ENCODE results near the gene KRT7. TPM values are rescaled to one million over a fixed set of nuclear protein-coding genes. Genes with fewer than 3 reads are reported as not detected.

The KRT7 gene
- total and polyA plus RNA-seq, 2 donors (not counting 3 experiments of a cell fraction or from before 2014, with no cell fraction given), result 120 to 293 TPM

- TF ChIP-seq MYC (IDR thresholded peaks at IDR 0.05; ENCODE audit: low read depth, low read length) (no peak), FOS (IDR thresholded peaks at IDR 0.05; ENCODE audit: borderline replicate concordance, insufficient read depth, low read length) (no peak)
- Histone ChIP-seq H3K4me2 (ENCODE audit: insufficient read depth, low read length) (no peak overlapping the region), H4K20me1 (replicated peaks; ENCODE audit: control insufficient read depth, extremely low read depth, insufficient read depth, low read length) (no peaks in the 10 kb centered on the region), H3K4me1 (ENCODE audit: control insufficient read depth, extremely low read depth, insufficient read depth, low read length) (peaks cover 18% of the 10 kb centered on the region), H3K36me3 (ENCODE audit: control insufficient read depth in 2 of 2, extremely low read depth in 1 of 2, insufficient read depth in 2 of 2, low read length in 2 of 2) (peaks cover 0 to 5% of the 10 kb centered on the region in 2 experiments), H3K9me1 (replicated peaks; ENCODE audit: control insufficient read depth, extremely low read depth, insufficient read depth, low read length) (no peaks in the 10 kb centered on the region), H3K27ac (ENCODE audit: insufficient read depth, low read depth, low read length) (no peak overlapping the region), H3K79me2 (ENCODE audit: control insufficient read depth, insufficient read depth, low read length) (no peaks in the 10 kb centered on the region), H3K9ac (replicated peaks; ENCODE audit: extremely low read depth, insufficient read depth, low read length) (no peak overlapping the region), H3K4me3 (replicated peaks in 1 of 3; ENCODE audit: insufficient read depth in 1 of 3, low read depth in 1 of 3, low read length in 3 of 3) (no peak overlapping the region), H2AFZ (ENCODE audit: low read depth, low read length) (no peak overlapping the region), H3K27me3 (ENCODE audit: control insufficient read depth in 2 of 2, insufficient read depth in 2 of 2, low read length in 2 of 2) (no peaks in the 10 kb centered on the region), H3K9me3 (replicated peaks; ENCODE audit: control insufficient read depth, insufficient read depth, low read length) (no peaks in the 10 kb centered on the region)
- FAIRE-seq (no peak), DNase-seq (ENCODE audit: low read depth, low spot score) (no peak)
- dilution Hi-C loops (cut with MboI; ENCODE audit: extremely low pct_ligation_motif_present, low sequenced_read_pairs) (no loop called here), intact Hi-C loops (cut with micrococcal nuclease) (no loop called here)
- BruUV-seq (replicated peaks), result no TSS peak
- POLR2A ChIA-PET, result no interaction called here
- CTCF ChIA-PET, result interaction anchor here (1.3 kb wide), 1 partner anchor 85 kb away, joined by 3 read pairs; no protein-coding TSS in a partner anchor
Measured at GRCh38 chr12:52241205-52241842, 8.3 kb downstream of the KRT7 start.

- H3K9ac ChIP-seq (replicated peaks; ENCODE audit: extremely low read depth, insufficient read depth, low read length), result no peak overlapping the region
- H3K9me3 ChIP-seq (replicated peaks; ENCODE audit: control insufficient read depth, insufficient read depth, low read length), result no peaks in the 10 kb centered on the region
- no peak overlapping the region for H3K4me3 ChIP-seq (replicated peaks in 1 of 3; ENCODE audit: insufficient read depth in 1 of 3, low read depth in 1 of 3, low read length in 3 of 3)
- dilution Hi-C loops (cut with MboI; ENCODE audit: extremely low pct_ligation_motif_present, low sequenced_read_pairs), result no loop called here
- peaks cover 23% of the 10 kb centered on the region for H3K4me1 ChIP-seq (ENCODE audit: control insufficient read depth, extremely low read depth, insufficient read depth, low read length)
- no peaks in the 10 kb centered on the region for H3K9me1 ChIP-seq (replicated peaks; ENCODE audit: control insufficient read depth, extremely low read depth, insufficient read depth, low read length)
- DNase-seq (ENCODE audit: low read depth, low spot score) (no peak), FAIRE-seq (no peak)
- H3K36me3 ChIP-seq (ENCODE audit: control insufficient read depth in 2 of 2, extremely low read depth in 1 of 2, insufficient read depth in 2 of 2, low read length in 2 of 2), result peaks cover 0 to 5% of the 10 kb centered on the region in 2 experiments
- no peak overlapping the region for H3K27ac ChIP-seq (ENCODE audit: insufficient read depth, low read depth, low read length)
- no peak overlapping the region for H2AFZ ChIP-seq (ENCODE audit: low read depth, low read length)
- intact Hi-C loops (cut with micrococcal nuclease), result no loop called here
- no peaks in the 10 kb centered on the region for H3K79me2 ChIP-seq (ENCODE audit: control insufficient read depth, insufficient read depth, low read length)
- no peak overlapping the region for H3K4me2 ChIP-seq (ENCODE audit: insufficient read depth, low read length)
- H4K20me1 ChIP-seq (replicated peaks; ENCODE audit: control insufficient read depth, extremely low read depth, insufficient read depth, low read length), result no peaks in the 10 kb centered on the region
- no TSS peak for BruUV-seq (replicated peaks)
- no peaks in the 10 kb centered on the region for H3K27me3 ChIP-seq (ENCODE audit: control insufficient read depth in 2 of 2, insufficient read depth in 2 of 2, low read length in 2 of 2)
- TF ChIP-seq POLR2AphosphoS5 (IDR thresholded peaks at IDR 0.05; ENCODE audit: insufficient read depth, low read depth, low read length), result no peak
- TF ChIP-seq POLR2A (IDR thresholded peaks at IDR 0.05; ENCODE audit: low read depth, low read length), result peak; percentile 38
- TF ChIP-seq MYC (IDR thresholded peaks at IDR 0.05; ENCODE audit: low read depth, low read length), result no peak
- ChIA-PET CTCF (interaction anchor here (0.8 to 2.2 kb wide), 4 partner anchors 9 to 39 kb away, joined by 3 to 10 read pairs (median 4); partner anchors contain the start of gene KRT7), POLR2A (no interaction called here)
Measured at GRCh38 chr12:52242442-52243258, 9.6 kb downstream of the KRT7 start.
